Activated CD4-positive, alpha-beta T cell treated with anti-CD3 and anti-CD28 coated beads for 48 hours (primary cell): Measurements from ENCODE around the gene SLC25A2.

Experiments
- DNase-seq: peaks from one replicate; pipeline ENCODE4 v3.0.0-alpha.2; 2020

SLC25A2 gene

DNA sequence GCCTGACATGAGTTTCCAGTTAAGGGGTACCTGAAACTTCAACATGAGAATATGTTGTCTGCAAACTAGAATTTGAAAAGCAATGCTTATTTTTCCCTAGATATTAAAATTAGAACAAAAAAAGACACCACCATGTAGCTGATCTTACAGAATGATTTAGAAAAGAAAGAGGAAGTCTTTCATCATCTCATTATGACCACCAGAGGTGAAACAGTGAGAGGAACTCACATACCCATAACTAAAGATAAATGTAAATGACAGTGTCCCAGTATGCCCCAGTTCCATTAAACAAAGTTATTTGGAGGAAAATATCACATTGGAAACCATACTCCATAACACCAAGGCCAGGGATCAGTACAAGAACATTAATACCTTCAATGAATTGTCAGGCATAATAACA, 9.9 kb upstream of the SLC25A2 start:
- DNase-seq: no peak

DNA sequence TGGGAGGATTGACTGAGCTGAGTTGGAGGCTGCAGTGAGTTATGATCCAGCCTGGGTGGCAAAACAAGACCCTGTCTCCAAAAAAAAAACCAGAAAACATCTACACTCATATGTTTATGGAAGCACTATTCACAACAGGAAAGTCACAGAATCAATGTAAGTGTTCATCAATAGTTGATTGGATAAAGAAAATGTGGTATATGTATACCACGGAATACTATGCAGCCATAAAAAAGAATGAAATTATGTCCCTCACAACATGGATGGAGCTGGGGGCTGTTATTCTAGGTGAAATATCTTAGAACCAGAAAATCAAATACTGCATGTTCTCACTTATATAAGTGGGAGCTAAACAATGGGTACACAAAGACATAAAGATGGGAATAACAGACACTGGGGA, 2.8 kb upstream of the SLC25A2 start:
- DNase-seq: no peak

GRCh38 chr5:141298376-141298775, 5.5 kb downstream of the SLC25A2 start:
- no peak for DNase-seq

GRCh38 chr5:141272906-141273305, 30.9 kb downstream of the SLC25A2 start:
- no peak for DNase-seq

GRCh38 chr5:141269195-141269594, 34.7 kb downstream of the SLC25A2 start:
- no peak for DNase-seq

GRCh38 chr5:141261238-141261546, 42.7 kb downstream of the SLC25A2 start:
- DNase-seq: no peak

DNA sequence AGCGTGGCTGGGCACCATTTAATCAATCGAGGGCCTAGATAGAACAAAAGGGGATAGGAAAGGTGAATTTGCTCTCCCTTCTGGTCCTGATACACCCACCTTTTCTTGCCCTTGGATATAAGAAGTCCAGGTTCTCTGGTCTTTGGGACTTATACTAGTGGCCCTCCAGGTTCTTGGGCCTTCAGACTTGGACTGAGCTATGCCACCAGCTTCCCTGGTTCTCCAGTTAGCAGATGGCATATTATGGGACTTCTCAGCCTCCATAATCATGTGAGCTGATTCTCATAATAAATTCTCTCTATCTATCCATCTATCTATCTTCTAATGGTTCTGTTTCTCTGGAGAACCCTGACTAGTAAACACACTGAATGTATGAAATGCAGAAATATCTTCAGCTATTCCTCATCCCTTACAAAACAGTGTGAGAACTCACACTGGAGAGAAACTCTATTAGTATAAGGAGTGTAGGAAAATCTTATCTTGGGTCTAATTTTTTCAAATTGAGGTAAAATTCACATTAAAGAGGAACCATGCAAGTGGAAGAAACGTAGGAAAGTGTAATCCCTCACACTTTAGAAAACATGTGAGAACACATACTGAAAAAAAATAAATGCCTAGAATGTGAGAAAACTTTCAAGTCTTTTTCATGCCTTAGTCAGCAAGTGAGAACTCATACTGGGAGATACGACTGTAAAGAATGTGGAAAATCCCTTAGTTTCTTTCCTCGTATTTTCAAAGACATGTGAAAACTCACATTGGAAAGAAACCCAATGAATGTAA, 43.2 kb downstream of the SLC25A2 start:
- DNase-seq: no peak

GRCh38 chr5:141258948-141259347, 44.9 kb downstream of the SLC25A2 start:
- DNase-seq: no peak

- DNase-seq: no peak
Measured at GRCh38 chr5:141258464-141258863, 45.4 kb downstream of the SLC25A2 start.
